SH-SY5Y (cell line): ENCODE data around the gene GSG1L.

Source experiments
- GATA2 ChIP-seq: IDR thresholded peaks from 2 replicates; pipeline ENCODE4 v1.6.1; 2011; ENCODE audit warnings: mild to moderate bottlenecking, low read depth, low read length
- GATA3 ChIP-seq: IDR thresholded peaks from 2 replicates; pipeline ENCODE4 v1.6.1; 2011; ENCODE audit warnings: low read depth, mild to moderate bottlenecking, low read length, moderate library complexity

The GSG1L gene

GRCh38 chr16:28085389-28086171 is 22.1 kb upstream of the GSG1L start:
- TF ChIP-seq GATA2 (no peak), GATA3 (no peak)

DNA sequence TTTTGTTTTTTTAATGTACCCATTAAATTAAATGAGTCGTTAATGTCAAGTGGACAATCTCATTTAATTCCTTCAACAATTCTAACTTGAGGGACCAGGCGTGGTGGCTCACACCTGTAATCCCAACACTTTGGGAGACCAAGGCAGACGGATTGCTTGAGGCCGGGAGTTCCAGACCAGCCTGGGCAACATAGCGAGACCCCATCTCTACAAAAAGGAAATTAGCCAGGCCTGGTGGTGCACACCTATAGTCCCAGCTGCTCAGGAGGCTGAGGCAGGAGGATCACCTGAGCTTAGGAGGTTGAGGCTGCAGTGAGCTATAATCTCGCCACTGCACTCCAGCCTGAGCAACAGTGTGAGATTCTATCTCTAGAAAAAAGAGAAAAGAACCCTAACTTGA is 20.7 kb upstream of the GSG1L start:
- no peak for TF ChIP-seq GATA2
- no peak for TF ChIP-seq GATA3

DNA sequence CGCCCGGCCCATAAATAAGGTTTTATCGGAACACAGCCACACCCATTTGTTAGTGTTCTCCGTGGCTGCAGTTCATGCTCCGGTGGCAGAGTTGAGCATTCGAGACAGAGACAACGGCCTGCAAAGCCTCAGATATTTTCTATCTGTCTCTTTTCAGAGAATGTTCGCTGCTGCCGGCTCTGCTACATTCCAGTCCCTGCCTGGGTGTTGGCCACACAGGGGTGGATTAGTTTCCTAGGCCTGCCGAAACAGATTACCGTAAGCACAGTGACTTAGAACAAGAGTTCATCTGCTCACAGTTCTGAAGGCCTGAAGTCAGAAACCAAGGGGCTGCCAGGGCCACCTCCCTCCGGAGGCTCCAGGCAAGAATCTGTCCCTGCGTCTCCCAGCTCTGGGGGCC is 19.1 kb upstream of the GSG1L start:
- TF ChIP-seq GATA2 (no peak), GATA3 (no peak)

- TF ChIP-seq GATA2 = no peak
- TF ChIP-seq GATA3 = no peak
Observed at GRCh38 chr16:28081391-28081968, 18.0 kb upstream of the GSG1L start.

- TF ChIP-seq GATA2 = no peak
- no peak for TF ChIP-seq GATA3
Observed at GRCh38 chr16:28078261-28078660, 14.7 kb upstream of the GSG1L start.

DNA sequence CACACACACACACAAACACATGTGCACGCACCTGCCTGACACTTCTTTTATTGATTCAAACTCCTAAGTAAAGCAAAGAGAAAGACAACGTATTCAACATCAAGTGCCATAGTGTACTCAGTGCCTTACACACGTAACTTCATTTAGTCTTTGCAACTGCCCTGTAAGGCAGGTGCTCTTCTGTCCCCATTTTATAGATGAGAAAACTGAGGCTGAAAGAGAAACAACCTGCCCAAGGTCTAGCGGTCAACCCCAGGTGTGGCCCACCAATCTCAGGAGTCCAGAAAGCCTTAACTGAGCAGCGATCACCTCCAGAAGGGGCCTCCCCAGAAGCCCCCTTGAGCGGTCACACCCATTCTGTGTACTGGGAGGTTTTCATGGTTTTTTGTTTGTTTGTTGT is 10.3 kb upstream of the GSG1L start:
- TF ChIP-seq GATA3 (no peak), GATA2 (no peak)

GRCh38 chr16:28072087-28072486 is 8.6 kb upstream of the GSG1L start:
- no peak for TF ChIP-seq GATA3
- TF ChIP-seq GATA2 = no peak

- TF ChIP-seq GATA2 = no peak
- TF ChIP-seq GATA3 = no peak
Observed at GRCh38 chr16:28069971-28070794, 6.7 kb upstream of the GSG1L start.

GRCh38 chr16:28068976-28069375 is 5.5 kb upstream of the GSG1L start:
- TF ChIP-seq GATA3 (no peak), GATA2 (no peak)

DNA sequence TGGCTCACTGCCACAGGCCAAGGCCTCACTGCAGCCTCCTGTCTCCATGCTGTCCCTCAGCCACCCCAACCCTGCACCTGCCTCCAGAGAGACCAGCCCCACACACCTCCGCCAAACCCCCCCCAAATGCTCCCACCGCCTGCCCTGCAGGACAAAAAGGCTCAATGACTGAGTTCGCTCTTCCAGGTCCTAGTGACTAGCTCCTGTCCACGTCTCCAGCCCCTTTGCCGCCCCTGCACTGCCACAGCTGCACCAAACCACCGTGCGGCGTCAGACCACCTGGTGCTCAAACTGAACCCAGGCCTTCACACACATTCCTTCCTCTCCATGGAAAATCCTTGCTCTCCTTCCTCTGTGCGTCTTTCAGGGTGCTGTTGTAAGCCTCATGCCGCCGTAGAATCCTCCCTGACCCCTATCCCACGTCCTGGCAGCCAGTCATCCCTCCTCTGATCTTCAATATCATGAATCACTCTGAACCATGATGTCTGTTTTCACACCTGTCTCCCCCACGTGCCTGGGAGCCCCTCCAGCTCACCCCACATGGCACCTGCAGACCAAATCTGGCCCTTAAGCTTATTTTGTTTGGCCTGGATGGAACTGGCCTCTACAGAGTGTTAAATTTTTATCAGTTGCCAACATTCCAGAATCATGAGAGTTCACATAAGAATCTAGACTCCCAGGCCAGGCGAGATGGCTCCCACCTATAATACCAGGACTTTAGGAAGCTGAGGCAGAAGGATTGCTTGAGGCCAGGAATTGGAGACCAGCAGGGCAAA is 4.3 kb upstream of the GSG1L start:
- TF ChIP-seq GATA3 = no peak

- no peak for TF ChIP-seq GATA2
- TF ChIP-seq GATA3 = no peak
Observed at GRCh38 chr16:28064706-28065249, 1.3 kb upstream of the GSG1L start.

- no peak for TF ChIP-seq GATA3
- TF ChIP-seq GATA2 = no peak
Observed at GRCh38 chr16:28064150-28064549, 636 bp upstream of the GSG1L start.

DNA sequence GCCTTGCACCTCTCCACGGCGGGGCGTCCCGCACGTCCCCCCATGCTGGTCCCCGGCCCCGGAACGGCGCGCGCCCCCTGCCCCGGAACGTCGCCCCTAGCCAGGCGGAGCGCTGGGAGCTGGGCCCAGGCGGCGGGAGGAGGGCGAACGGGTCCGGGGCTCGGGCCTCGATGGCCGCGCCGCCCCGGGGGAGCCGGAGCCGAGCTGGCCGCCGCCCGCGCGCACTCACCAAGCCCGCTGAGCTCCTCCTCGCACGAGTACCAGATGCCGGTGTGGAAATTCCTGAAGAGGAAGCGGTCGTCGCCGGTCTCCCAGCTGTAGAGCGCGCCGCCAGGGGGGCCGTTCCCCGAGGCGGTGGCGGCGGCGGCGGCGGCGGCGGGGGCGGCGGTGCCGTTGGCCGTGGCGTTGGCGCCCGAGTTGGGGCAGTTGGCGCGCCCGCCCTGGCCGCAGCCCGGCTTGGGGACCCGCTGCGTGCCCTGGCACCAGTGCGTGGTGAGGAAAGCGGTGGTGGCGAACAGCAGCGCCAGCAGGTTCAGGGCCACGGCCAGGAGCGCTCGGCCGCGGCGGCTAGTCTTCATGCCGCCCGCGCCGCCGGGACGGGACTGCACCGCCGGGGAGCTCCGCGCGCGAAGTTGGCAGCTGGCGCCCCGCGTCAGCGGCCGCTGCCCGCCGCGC is 530 bp downstream of the GSG1L start:
- TF ChIP-seq GATA3 (no peak), GATA2 (no peak)
